Anterior cingulate cortex (tissue), 58 donors: ENCODE data around the gene CMKLR1.

Source experiments
- DNase-seq, 58 donors: peaks; one replicate each; lab custom pipeline; 2025; lab: John Stamatoyannopoulos, UW

CMKLR1 gene

GRCh38 chr12:108363565-108363964, 24.5 kb upstream of the CMKLR1 start:
- DNase-seq: no peak

- no peak for DNase-seq
These were observed 24.1 kb upstream of the CMKLR1 start for GRCh38 chr12:108363165-108363564.

- DNase-seq: no peak
These were observed 22.5 kb upstream of the CMKLR1 start for GRCh38 chr12:108361606-108362005.

GRCh38 chr12:108360487-108360886, 21.4 kb upstream of the CMKLR1 start:
- DNase-seq: no peak

GRCh38 chr12:108360057-108360456, 20.9 kb upstream of the CMKLR1 start:
- DNase-seq: no peak

GRCh38 chr12:108358580-108358965, 19.5 kb upstream of the CMKLR1 start:
- peak in 1 of 58 donors; percentile 52 for DNase-seq

- no peak for DNase-seq
These were observed 18.9 kb upstream of the CMKLR1 start for GRCh38 chr12:108357834-108358579.

- no peak for DNase-seq
These were observed 18.0 kb upstream of the CMKLR1 start for GRCh38 chr12:108356835-108357806.

- DNase-seq: no peak
These were observed 16.0 kb upstream of the CMKLR1 start for GRCh38 chr12:108355069-108355468.

GRCh38 chr12:108352591-108352990, 13.5 kb upstream of the CMKLR1 start:
- no peak for DNase-seq

GRCh38 chr12:108350511-108350910, 11.4 kb upstream of the CMKLR1 start:
- no peak for DNase-seq

GRCh38 chr12:108349278-108349688, 10.2 kb upstream of the CMKLR1 start:
- peak in 15 of 58 donors; percentile 3 to 70 (median 21) for DNase-seq

GRCh38 chr12:108348842-108349241, 9.7 kb upstream of the CMKLR1 start:
- peak in 2 of 58 donors; percentile 11 to 24 for DNase-seq

- no peak for DNase-seq
These were observed 7.9 kb upstream of the CMKLR1 start for GRCh38 chr12:108346727-108347710.

GRCh38 chr12:108345716-108346633, 6.9 kb upstream of the CMKLR1 start:
- no peak for DNase-seq

GRCh38 chr12:108342985-108343384, 3.9 kb upstream of the CMKLR1 start:
- no peak for DNase-seq

GRCh38 chr12:108341854-108342847, 3.0 kb upstream of the CMKLR1 start:
- DNase-seq: no peak

- DNase-seq: no peak
These were observed 2.2 kb upstream of the CMKLR1 start for GRCh38 chr12:108341356-108341755.
